HepG2 (cell line): ENCODE data around the gene NOL12. TPM values are rescaled to one million over a fixed set of nuclear protein-coding genes. Genes with fewer than 3 reads are reported as not detected.

ENCODE experiments used
- NBN ChIP-seq: fragments of 450-650 bp; conservative IDR thresholded peaks from 2 replicates; pipeline ENCODE4 v1.6.1; 2017
- NR3C1 ChIP-seq: sonication (generic); formaldehyde crosslinking; IDR thresholded peaks from 2 replicates; pipeline ENCODE4 v1.4.0; 2020; ENCODE audit warnings: missing genetic modification reagents
- SMAD9 ChIP-seq: sonication (generic); formaldehyde crosslinking; IDR thresholded peaks from 2 replicates; pipeline ENCODE4 v1.5.1; 2020; ENCODE audit warnings: mild to moderate bottlenecking, missing genetic modification reagents
- ZFAT ChIP-seq: sonication (generic); formaldehyde crosslinking; conservative IDR thresholded peaks from 2 replicates; pipeline ENCODE4 v1.8.1; 2023; ENCODE audit warnings: missing genetic modification reagents, inconsistent platforms
- ZNF547 ChIP-seq: sonication (generic); formaldehyde crosslinking; IDR thresholded peaks from 2 replicates; pipeline ENCODE4 v1.5.1; 2020; ENCODE audit warnings: mild to moderate bottlenecking, missing genetic modification reagents
- polyA plus RNA-seq, 8 experiments: library from polyadenylated mRNA; depleted of rRNA in 3 of 8; stranded (reverse) in 7 of 8; unstranded in 1 of 8; fragments of >200 nt; fragmentation: Illumina TruSeq in 4 of 8; extraction: Trizol in 4 of 8; gene quantifications; 2 replicates each; pipeline versions ENCODE4 v1.2.1 to v1.2.3, GENCODE V29; 2011 to 2016; ENCODE audit warnings: low read depth in 4 of 8, missing spikeins in 1 of 8, mixed read lengths in 1 of 8; ENCODE audit not compliant: insufficient read depth in 1 of 8
- total RNA-seq, 5 experiments: library from RNA; depleted of rRNA; stranded (reverse); fragments of >200 nt; fragmentation: Illumina TruSeq; extraction: Trizol; gene quantifications; 2 replicates each; pipeline ENCODE4 v1.2.3, GENCODE V29; 2016; ENCODE audit warnings: low read depth in 1 of 5
- TF ChIP-seq, protein P1 (sequence below): fragments of 450-650 bp; IDR thresholded peaks from 2 replicates; pipeline ENCODE4 v1.6.1; 2016
- TF ChIP-seq, protein P2 (sequence below): IDR thresholded peaks from 2 replicates; pipeline ENCODE4 v1.6.1; 2018; ENCODE audit warnings: missing genetic modification reagents, mild to moderate bottlenecking, missing compliant biosample characterization
- TF ChIP-seq, protein P3 (sequence below): sonication (generic); formaldehyde crosslinking; IDR thresholded peaks from 2 replicates; pipeline ENCODE4 v1.8.0; 2022; ENCODE audit warnings: mild to moderate bottlenecking, missing genetic modification reagents; ENCODE audit not compliant: insufficient replicate concordance
- TF ChIP-seq, protein P4 (sequence below): sonication (generic); formaldehyde crosslinking; IDR thresholded peaks from 2 replicates; pipeline ENCODE4 v1.5.0; 2020; ENCODE audit warnings: mild to moderate bottlenecking, missing genetic modification reagents, borderline replicate concordance
- TF ChIP-seq, protein P5 (sequence below): sonication (generic); formaldehyde crosslinking; IDR thresholded peaks from 2 replicates; pipeline ENCODE4 v1.4.0; 2020; ENCODE audit warnings: missing genetic modification reagents

Gene NOL12
- total and polyA plus RNA-seq, 2 of the 13 experiments (the other 11 are each of a cell fraction or from before 2014, with no cell fraction given) = 14.3 to 31.4 TPM

DNA sequence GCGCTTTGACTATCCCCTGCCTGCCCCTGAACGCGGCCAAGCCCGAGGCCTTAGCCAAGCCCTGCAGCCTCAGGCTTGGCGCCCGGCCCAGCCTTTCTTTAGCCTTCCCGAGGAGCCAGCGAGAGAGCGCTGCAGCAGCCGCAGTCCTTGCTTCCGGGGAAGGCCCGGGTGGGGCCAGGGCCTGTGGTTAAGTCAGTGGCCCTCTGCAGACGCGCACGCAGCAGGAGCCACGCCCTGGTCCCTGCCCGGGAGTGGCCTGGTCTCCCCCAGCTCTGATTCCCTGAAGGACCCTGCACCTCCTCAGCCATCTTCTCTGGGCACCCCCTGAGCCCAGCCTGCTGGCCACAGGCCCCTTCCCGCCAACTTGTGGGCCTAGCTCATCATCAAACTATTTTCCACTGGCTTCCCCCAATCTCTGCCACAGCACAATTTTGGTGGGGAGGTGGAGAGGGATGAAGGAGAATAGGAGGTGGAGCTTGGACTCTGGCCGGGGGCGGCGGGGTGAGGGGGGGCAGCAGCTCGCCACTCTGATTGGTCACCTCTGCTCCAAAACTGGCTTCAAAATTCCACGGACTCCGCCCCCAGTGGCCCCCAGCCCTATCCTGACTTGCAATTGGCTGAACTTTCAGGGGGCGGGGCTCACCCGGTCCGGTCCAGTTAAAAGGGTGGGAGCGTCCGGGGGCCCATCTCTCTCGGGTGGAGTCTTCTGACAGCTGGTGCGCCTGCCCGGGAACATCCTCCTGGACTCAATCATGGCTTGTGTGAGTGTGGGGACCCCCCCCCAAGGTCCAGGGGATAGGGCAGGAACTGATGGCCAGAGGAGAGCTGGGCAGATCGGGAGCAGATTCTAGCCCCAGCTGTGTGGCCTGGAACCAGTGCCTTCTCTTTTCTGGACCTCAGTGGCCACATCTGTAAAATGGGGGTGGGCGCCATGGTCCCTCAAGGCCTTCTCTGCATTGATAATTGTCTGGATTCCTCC is 10.9 kb upstream of the NOL12 start, which contains the start of gene LGALS1 (continued):
- TF ChIP-seq NR3C1 (CRISPR knock-in tag) (no peak), ZFAT (CRISPR knock-in tag) (no peak), SMAD9 (CRISPR knock-in tag) (no peak), ZNF547 (no peak), NBN (no peak)
- TF ChIP-seq, protein P1, sequence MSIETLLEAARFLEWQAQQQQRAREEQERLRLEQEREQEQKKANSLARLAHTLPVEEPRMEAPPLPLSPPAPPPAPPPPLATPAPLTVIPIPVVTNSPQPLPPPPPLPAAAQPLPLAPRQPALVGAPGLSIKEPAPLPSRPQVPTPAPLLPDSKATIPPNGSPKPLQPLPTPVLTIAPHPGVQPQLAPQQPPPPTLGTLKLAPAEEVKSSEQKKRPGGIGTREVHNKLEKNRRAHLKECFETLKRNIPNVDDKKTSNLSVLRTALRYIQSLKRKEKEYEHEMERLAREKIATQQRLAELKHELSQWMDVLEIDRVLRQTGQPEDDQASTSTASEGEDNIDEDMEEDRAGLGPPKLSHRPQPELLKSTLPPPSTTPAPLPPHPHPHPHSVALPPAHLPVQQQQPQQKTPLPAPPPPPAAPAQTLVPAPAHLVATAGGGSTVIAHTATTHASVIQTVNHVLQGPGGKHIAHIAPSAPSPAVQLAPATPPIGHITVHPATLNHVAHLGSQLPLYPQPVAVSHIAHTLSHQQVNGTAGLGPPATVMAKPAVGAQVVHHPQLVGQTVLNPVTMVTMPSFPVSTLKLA = no peak
- TF ChIP-seq, protein P2, sequence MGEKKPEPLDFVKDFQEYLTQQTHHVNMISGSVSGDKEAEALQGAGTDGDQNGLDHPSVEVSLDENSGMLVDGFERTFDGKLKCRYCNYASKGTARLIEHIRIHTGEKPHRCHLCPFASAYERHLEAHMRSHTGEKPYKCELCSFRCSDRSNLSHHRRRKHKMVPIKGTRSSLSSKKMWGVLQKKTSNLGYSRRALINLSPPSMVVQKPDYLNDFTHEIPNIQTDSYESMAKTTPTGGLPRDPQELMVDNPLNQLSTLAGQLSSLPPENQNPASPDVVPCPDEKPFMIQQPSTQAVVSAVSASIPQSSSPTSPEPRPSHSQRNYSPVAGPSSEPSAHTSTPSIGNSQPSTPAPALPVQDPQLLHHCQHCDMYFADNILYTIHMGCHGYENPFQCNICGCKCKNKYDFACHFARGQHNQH (CRISPR knock-in tag) = 0 out of 2 replicates have a peak, but pooled peaks have one; percentile 13
- TF ChIP-seq, protein P3, sequence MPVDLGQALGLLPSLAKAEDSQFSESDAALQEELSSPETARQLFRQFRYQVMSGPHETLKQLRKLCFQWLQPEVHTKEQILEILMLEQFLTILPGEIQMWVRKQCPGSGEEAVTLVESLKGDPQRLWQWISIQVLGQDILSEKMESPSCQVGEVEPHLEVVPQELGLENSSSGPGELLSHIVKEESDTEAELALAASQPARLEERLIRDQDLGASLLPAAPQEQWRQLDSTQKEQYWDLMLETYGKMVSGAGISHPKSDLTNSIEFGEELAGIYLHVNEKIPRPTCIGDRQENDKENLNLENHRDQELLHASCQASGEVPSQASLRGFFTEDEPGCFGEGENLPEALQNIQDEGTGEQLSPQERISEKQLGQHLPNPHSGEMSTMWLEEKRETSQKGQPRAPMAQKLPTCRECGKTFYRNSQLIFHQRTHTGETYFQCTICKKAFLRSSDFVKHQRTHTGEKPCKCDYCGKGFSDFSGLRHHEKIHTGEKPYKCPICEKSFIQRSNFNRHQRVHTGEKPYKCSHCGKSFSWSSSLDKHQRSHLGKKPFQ (CRISPR knock-in tag) = no peak
- TF ChIP-seq, protein P4, sequence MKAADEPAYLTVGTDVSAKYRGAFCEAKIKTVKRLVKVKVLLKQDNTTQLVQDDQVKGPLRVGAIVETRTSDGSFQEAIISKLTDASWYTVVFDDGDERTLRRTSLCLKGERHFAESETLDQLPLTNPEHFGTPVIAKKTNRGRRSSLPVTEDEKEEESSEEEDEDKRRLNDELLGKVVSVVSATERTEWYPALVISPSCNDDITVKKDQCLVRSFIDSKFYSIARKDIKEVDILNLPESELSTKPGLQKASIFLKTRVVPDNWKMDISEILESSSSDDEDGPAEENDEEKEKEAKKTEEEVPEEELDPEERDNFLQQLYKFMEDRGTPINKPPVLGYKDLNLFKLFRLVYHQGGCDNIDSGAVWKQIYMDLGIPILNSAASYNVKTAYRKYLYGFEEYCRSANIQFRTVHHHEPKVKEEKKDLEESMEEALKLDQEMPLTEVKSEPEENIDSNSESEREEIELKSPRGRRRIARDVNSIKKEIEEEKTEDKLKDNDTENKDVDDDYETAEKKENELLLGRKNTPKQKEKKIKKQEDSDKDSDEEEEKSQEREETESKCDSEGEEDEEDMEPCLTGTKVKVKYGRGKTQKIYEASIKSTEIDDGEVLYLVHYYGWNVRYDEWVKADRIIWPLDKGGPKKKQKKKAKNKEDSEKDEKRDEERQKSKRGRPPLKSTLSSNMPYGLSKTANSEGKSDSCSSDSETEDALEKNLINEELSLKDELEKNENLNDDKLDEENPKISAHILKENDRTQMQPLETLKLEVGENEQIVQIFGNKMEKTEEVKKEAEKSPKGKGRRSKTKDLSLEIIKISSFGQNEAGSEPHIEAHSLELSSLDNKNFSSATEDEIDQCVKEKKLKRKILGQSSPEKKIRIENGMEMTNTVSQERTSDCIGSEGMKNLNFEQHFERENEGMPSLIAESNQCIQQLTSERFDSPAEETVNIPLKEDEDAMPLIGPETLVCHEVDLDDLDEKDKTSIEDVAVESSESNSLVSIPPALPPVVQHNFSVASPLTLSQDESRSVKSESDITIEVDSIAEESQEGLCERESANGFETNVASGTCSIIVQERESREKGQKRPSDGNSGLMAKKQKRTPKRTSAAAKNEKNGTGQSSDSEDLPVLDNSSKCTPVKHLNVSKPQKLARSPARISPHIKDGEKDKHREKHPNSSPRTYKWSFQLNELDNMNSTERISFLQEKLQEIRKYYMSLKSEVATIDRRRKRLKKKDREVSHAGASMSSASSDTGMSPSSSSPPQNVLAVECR = peak; percentile 21; the same call in 1 of the 2 replicates
- TF ChIP-seq, protein P5, sequence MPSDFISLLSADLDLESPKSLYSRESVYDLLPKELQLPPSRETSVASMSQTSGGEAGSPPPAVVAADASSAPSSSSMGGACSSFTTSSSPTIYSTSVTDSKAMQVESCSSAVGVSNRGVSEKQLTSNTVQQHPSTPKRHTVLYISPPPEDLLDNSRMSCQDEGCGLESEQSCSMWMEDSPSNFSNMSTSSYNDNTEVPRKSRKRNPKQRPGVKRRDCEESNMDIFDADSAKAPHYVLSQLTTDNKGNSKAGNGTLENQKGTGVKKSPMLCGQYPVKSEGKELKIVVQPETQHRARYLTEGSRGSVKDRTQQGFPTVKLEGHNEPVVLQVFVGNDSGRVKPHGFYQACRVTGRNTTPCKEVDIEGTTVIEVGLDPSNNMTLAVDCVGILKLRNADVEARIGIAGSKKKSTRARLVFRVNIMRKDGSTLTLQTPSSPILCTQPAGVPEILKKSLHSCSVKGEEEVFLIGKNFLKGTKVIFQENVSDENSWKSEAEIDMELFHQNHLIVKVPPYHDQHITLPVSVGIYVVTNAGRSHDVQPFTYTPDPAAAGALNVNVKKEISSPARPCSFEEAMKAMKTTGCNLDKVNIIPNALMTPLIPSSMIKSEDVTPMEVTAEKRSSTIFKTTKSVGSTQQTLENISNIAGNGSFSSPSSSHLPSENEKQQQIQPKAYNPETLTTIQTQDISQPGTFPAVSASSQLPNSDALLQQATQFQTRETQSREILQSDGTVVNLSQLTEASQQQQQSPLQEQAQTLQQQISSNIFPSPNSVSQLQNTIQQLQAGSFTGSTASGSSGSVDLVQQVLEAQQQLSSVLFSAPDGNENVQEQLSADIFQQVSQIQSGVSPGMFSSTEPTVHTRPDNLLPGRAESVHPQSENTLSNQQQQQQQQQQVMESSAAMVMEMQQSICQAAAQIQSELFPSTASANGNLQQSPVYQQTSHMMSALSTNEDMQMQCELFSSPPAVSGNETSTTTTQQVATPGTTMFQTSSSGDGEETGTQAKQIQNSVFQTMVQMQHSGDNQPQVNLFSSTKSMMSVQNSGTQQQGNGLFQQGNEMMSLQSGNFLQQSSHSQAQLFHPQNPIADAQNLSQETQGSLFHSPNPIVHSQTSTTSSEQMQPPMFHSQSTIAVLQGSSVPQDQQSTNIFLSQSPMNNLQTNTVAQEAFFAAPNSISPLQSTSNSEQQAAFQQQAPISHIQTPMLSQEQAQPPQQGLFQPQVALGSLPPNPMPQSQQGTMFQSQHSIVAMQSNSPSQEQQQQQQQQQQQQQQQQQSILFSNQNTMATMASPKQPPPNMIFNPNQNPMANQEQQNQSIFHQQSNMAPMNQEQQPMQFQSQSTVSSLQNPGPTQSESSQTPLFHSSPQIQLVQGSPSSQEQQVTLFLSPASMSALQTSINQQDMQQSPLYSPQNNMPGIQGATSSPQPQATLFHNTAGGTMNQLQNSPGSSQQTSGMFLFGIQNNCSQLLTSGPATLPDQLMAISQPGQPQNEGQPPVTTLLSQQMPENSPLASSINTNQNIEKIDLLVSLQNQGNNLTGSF (CRISPR knock-in tag) = no peak
